ENCODE results near the gene SPEG.

The SPEG gene

GRCh38 chr2:219522111-219523030 lies 87.7 kb downstream of the SPEG start:
- TF ChIP-seq CTCF (conservative IDR thresholded peaks at IDR 0.05; ENCODE audit: control insufficient read depth, insufficient read depth, low read depth, low read length), result no peak
- peak overlapping the region; percentile 10 for H3K4me3 ChIP-seq (ENCODE audit: control insufficient read depth, low read depth, low read length)
- peak; percentile 87 for DNase-seq (ENCODE audit: low read depth)

- H3K4me3 ChIP-seq (ENCODE audit: control insufficient read depth, low read depth, low read length), result no peak overlapping the region
- no peak for DNase-seq (ENCODE audit: low read depth)
- no peak for TF ChIP-seq CTCF (conservative IDR thresholded peaks at IDR 0.05; ENCODE audit: control insufficient read depth, insufficient read depth, low read depth, low read length)
Observed at GRCh38 chr2:219523031-219523671, 88.5 kb downstream of the SPEG start.

- no peak overlapping the region for H3K4me3 ChIP-seq (ENCODE audit: control insufficient read depth, low read depth, low read length)
- TF ChIP-seq CTCF (conservative IDR thresholded peaks at IDR 0.05; ENCODE audit: control insufficient read depth, insufficient read depth, low read depth, low read length), result no peak
- no peak for DNase-seq (ENCODE audit: low read depth)
Observed at GRCh38 chr2:219524817-219525216, 90.2 kb downstream of the SPEG start.

- no peak overlapping the region for H3K4me3 ChIP-seq (ENCODE audit: control insufficient read depth, low read depth, low read length)
- TF ChIP-seq CTCF (conservative IDR thresholded peaks at IDR 0.05; ENCODE audit: control insufficient read depth, insufficient read depth, low read depth, low read length), result no peak
- DNase-seq (ENCODE audit: low read depth), result no peak
Observed at GRCh38 chr2:219525533-219526232, 91.0 kb downstream of the SPEG start.

- no peak overlapping the region for H3K4me3 ChIP-seq (ENCODE audit: control insufficient read depth, low read depth, low read length)
- no peak for DNase-seq (ENCODE audit: low read depth)
- TF ChIP-seq CTCF (conservative IDR thresholded peaks at IDR 0.05; ENCODE audit: control insufficient read depth, insufficient read depth, low read depth, low read length), result no peak
Observed at GRCh38 chr2:219526320-219527075, 91.9 kb downstream of the SPEG start.

- no peak for DNase-seq (ENCODE audit: low read depth)
- TF ChIP-seq CTCF (conservative IDR thresholded peaks at IDR 0.05; ENCODE audit: control insufficient read depth, insufficient read depth, low read depth, low read length), result no peak
- H3K4me3 ChIP-seq (ENCODE audit: control insufficient read depth, low read depth, low read length), result no peak overlapping the region
Observed at GRCh38 chr2:219527076-219527394, 92.4 kb downstream of the SPEG start.

All from fibroblast of mammary gland (primary cell).